Measurements from ENCODE around the gene RACGAP1. TPM values are rescaled to one million over a fixed set of nuclear protein-coding genes. Genes with fewer than 3 reads are reported as not detected.

The RACGAP1 gene
- total RNA-seq, 1 donor from 2014 or later, result 42.1 TPM

DNA sequence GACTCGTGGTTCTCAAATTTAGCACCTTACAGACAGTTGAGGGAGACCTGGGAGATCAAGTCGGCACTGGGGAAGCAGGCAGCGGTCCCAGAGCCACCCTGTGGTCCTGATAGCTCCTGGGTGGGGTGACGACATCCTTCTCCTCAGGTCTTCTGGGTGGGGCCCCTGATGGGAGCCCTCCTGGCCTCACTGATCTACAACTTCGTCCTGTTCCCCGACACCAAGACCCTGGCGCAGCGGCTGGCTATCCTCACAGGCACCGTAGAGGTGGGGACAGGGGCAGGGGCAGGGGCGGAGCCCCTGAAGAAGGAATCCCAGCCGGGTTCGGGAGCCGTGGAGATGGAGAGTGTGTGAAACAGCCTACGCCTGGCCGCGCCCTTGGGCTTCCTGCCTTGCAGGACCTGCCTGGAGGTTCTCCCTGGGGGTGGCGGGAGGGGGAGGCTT lies 50.0 kb downstream of the RACGAP1 start:
- Mint-ChIP-seq H3K9me3 (ENCODE audit: low read depth) (no peaks in the 10 kb centered on the region), H3K27me3 (peaks cover 22% of the 10 kb centered on the region), H3K4me3 (ENCODE audit: low read depth) (no peak overlapping the region), H3K36me3 (ENCODE audit: insufficient read depth) (no peaks in the 10 kb centered on the region), H3K27ac (no peak overlapping the region), H3K4me1 (ENCODE audit: low read depth) (peaks cover 10% of the 10 kb centered on the region)
- DNase-seq (ENCODE audit: low spot score, unreplicated experiment), result no peak
- no peak for TF ChIP-seq CTCF (IDR thresholded peaks at IDR 0.05; ENCODE audit: unreplicated experiment)

- Mint-ChIP-seq H3K4me1 (ENCODE audit: low read depth) (peaks cover 7% of the 10 kb centered on the region), H3K27me3 (peaks cover 22% of the 10 kb centered on the region), H3K27ac (no peak overlapping the region), H3K4me3 (ENCODE audit: low read depth) (no peak overlapping the region), H3K9me3 (ENCODE audit: low read depth) (no peaks in the 10 kb centered on the region), H3K36me3 (ENCODE audit: insufficient read depth) (no peaks in the 10 kb centered on the region)
- no peak for DNase-seq (ENCODE audit: low spot score, unreplicated experiment)
- TF ChIP-seq CTCF (IDR thresholded peaks at IDR 0.05; ENCODE audit: unreplicated experiment), result no peak
Observed at GRCh38 chr12:49974677-49975317, 50.5 kb downstream of the RACGAP1 start.

DNA sequence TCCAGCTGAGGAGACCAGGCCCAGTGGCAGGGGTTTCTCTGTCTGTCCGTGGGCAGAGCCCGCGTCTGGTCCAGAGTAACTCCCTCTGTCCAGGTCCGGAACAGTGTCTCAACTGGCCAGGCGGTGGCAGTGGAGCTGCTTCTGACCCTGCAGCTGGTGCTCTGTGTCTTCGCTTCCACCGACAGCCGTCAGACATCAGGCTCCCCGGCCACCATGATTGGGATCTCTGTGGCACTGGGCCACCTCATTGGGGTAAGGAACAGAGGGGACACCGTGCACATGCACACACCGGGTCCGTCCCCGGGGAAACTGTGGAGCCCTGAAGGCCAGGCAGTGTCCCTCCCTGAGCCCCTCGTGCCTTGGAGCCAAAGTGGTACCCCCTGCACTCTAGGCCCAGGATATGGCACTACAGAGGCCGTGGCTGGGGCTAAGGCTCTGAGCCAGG lies 51.0 kb downstream of the RACGAP1 start:
- Mint-ChIP-seq H3K36me3 (ENCODE audit: insufficient read depth) (no peaks in the 10 kb centered on the region), H3K4me3 (ENCODE audit: low read depth) (no peak overlapping the region), H3K27ac (no peak overlapping the region), H3K27me3 (peaks cover 22% of the 10 kb centered on the region), H3K4me1 (ENCODE audit: low read depth) (peaks cover 4% of the 10 kb centered on the region), H3K9me3 (ENCODE audit: low read depth) (no peaks in the 10 kb centered on the region)
- peak; percentile 53 for TF ChIP-seq CTCF (IDR thresholded peaks at IDR 0.05; ENCODE audit: unreplicated experiment)
- DNase-seq (ENCODE audit: low spot score, unreplicated experiment), result no peak

- Mint-ChIP-seq H3K4me3 (ENCODE audit: low read depth) (no peak overlapping the region), H3K27ac (no peak overlapping the region), H3K27me3 (peaks cover 22% of the 10 kb centered on the region), H3K9me3 (ENCODE audit: low read depth) (no peaks in the 10 kb centered on the region), H3K36me3 (ENCODE audit: insufficient read depth) (no peaks in the 10 kb centered on the region), H3K4me1 (ENCODE audit: low read depth) (peaks cover 2% of the 10 kb centered on the region)
- no peak for DNase-seq (ENCODE audit: low spot score, unreplicated experiment)
- TF ChIP-seq CTCF (IDR thresholded peaks at IDR 0.05; ENCODE audit: unreplicated experiment), result no peak
Observed at GRCh38 chr12:49973361-49973830, 51.9 kb downstream of the RACGAP1 start.

- H3K36me3 Mint-ChIP-seq (ENCODE audit: insufficient read depth), result no peaks in the 10 kb centered on the region
- H3K4me1 Mint-ChIP-seq (ENCODE audit: low read depth), result no peaks in the 10 kb centered on the region
- no peak for TF ChIP-seq CTCF (IDR thresholded peaks at IDR 0.05; ENCODE audit: unreplicated experiment)
- H3K4me3 Mint-ChIP-seq (ENCODE audit: low read depth), result no peak within 1 kb of the TSS
- no peak within 1 kb of the TSS for H3K27ac Mint-ChIP-seq
- no peaks in the 10 kb centered on the region for H3K9me3 Mint-ChIP-seq (ENCODE audit: low read depth)
- H3K27me3 Mint-ChIP-seq, result peaks cover 22% of the 10 kb centered on the region
- DNase-seq (ENCODE audit: low spot score, unreplicated experiment), result no peak
Observed at GRCh38 chr12:49972641-49973360, 52.5 kb downstream of the RACGAP1 start, which contains the start of gene AQP6. Gene AQP6 (plus strand): TSS chr12:49972947. CDS start chr12:49973174, 227 bp downstream.

Data from progenitor cell of endocrine pancreas (in vitro differentiated cells).